GM19099 (cell line): Measurements from ENCODE around the gene SLC43A1.

Source experiments
- POLR2A ChIP-seq: IDR thresholded peaks from 3 replicates; pipeline ENCODE4 v1.6.1; 2011; ENCODE audit warnings: low read depth; ENCODE audit not compliant: insufficient read length; ENCODE audit errors: extremely low read depth

Gene SLC43A1

GRCh38 chr11:57453543-57454177 is 61.8 kb downstream of the SLC43A1 start:
- no peak for TF ChIP-seq POLR2A

GRCh38 chr11:57446055-57446454 is 69.4 kb downstream of the SLC43A1 start:
- no peak for TF ChIP-seq POLR2A

- no peak for TF ChIP-seq POLR2A
These were observed 71.0 kb downstream of the SLC43A1 start for GRCh38 chr11:57444362-57445121.

- no peak for TF ChIP-seq POLR2A
These were observed 74.6 kb downstream of the SLC43A1 start for GRCh38 chr11:57440744-57441414.

- TF ChIP-seq POLR2A, result no peak
These were observed 75.7 kb downstream of the SLC43A1 start for GRCh38 chr11:57439786-57440185.

- no peak for TF ChIP-seq POLR2A
These were observed 76.9 kb downstream of the SLC43A1 start for GRCh38 chr11:57438345-57439285.

GRCh38 chr11:57436031-57436430 is 79.5 kb downstream of the SLC43A1 start:
- TF ChIP-seq POLR2A, result no peak

GRCh38 chr11:57434640-57435546 is 80.6 kb downstream of the SLC43A1 start:
- TF ChIP-seq POLR2A, result no peak
